Germinal center (tissue), 1 donor: ENCODE data around the gene UGT2A1.

ENCODE experiments used
- DNase-seq: peaks from one replicate; pipeline ENCODE4 v3.0.0; 2012; ENCODE audit warnings: mixed read lengths, low spot score

Gene UGT2A1

GRCh38 chr4:69589884-69590283 lies 63.2 kb downstream of the UGT2A1 start:
- no peak for DNase-seq

GRCh38 chr4:69584135-69584534 lies 68.9 kb downstream of the UGT2A1 start:
- no peak for DNase-seq

DNA sequence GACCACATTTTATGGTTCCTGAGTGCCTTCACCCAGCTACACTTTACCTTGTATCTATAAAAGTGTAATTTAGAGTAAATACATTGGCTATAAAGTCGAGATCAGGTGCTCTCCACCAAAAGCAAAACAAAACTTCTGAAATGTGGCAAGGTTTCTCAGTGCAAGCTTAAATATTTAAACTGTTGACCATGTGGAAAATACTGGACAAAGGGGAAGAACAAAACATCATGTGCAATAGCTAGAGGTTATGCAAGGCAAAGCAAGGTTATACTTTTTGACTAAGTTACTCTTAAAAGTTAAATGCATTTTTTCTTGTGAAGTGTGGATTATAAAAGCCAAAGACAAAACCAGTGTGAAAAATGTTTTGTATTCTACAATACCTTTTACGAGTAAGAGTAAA lies 69.5 kb downstream of the UGT2A1 start:
- DNase-seq, result no peak

DNA sequence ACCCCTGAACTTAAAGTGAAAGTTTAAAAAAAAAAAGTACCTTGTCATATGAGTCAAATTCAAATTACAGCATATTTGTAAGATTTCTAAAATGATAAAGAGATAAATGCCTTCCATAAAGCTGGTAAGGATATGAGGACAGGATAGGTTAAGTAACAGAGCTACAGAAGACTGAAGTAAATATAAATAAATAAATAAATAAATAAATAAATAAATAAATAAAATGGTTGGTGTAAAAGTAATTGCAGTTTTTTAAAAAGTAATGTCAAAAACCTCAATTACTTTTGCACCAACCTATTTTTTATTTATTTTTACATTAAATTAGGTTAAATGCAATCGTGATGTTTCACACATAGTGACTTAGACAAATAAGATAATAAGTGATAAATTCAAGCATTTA lies 75.8 kb downstream of the UGT2A1 start:
- no peak for DNase-seq

GRCh38 chr4:69576251-69576877 lies 76.7 kb downstream of the UGT2A1 start:
- no peak for DNase-seq

DNA sequence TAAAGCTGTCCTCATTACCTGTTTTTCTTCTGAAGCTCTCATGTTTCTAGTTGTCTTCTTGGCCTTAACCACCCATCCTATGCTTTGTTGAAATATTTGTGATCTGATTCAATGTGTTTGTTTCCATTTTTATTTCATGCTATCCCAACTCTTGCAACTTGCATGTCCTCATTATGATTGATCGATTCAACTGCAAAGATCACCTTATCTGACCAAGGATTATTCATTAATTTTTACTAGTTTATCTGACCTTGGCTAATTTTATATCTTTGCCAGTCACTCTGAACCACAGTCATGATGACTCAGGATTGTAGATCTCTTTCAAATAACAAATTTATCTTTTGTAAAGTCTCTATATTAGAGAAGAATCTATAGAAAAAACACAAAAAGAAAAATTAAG lies 84.3 kb downstream of the UGT2A1 start:
- DNase-seq, result no peak

GRCh38 chr4:69563424-69563823 lies 89.6 kb downstream of the UGT2A1 start:
- DNase-seq, result no peak

DNA sequence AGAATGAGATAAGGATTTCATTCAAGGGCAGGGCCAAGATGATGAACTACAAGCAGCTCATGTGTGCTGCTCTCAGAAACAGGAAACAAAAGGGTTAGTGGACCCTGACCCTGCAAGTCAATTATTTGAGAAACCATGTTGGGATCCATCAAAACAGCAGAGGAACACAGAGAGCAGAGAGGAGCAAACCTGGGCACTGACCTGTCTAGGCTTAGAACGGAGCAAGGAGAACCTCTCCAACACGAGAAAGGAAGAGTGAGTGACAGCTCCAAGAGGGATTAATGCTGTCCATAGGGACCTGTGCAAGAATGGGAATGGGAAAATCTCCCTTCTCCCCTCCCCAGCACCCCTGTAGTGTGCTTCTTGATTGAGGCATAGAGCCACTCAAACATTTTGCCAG lies 103.4 kb downstream of the UGT2A1 start:
- DNase-seq, result no peak

DNA sequence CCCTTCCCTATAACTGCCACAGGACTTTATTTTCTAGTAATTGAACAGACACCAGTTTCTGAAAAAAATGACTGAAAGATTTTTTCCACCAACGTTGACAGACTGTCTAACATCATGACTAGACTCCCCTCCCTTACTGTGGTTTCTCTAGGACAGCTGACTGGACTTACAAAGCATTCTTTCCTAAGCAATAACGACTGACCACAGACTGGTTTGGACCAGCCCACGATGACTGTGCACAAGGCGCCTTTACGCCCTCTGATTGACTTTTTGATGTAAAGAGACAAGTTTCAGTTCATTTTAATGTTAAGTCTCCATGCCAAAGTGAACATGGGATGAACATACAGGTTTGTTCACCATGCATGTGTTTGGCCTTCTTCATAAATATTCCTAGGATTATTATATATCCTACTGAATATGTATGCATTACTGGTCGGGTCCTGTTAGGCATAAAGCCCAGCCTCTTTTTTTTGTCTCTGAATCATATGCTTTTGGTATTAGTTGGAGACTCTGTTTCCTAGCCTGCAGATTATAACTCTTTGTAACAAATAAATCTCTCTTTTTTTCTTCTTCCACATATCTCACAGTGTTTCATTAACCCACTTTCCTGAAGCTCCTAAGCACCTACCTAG lies 106.8 kb downstream of the UGT2A1 start:
- no peak for DNase-seq
